Measurements from ENCODE around the gene ZWINT.

ZWINT gene

DNA sequence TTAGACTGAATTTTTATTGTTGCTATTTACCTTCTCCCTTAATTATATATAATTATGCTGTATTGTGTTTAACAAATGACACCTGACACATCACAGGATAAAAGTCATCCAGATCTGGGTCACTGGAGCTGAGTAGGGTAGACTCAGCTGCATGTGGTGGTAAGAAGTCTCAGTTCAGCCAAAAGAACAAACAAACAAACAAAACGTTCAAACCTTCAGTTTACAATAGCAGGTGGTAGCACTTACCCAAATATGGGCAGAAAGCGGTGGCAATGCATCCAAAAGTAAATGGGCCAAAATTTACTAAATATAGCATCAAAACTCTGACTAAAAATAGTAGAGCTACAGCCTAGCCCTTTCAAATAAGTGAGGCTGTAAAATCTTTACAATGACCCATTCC, 42.2 kb downstream of the ZWINT start:
- Histone ChIP-seq H3K27me3 (ENCODE audit: control insufficient read depth, insufficient read depth, low read length) (no peaks in the 10 kb centered on the region), H3K4me2 (ENCODE audit: low read length) (no peak overlapping the region), H3K36me3 (ENCODE audit: control insufficient read depth, insufficient read depth, low read length) (no peaks in the 10 kb centered on the region), H3K79me2 (no peaks in the 10 kb centered on the region), H3K9ac (no peak overlapping the region), H3K4me3 (ENCODE audit: low read depth, low read length) (no peak overlapping the region), H2AFZ (no peak overlapping the region), H3K9me3 (ENCODE audit: control insufficient read depth, low read length) (no peaks in the 10 kb centered on the region), H3K27ac (no peak overlapping the region), H3K4me1 (no peaks in the 10 kb centered on the region)
- TF ChIP-seq, protein P1, sequence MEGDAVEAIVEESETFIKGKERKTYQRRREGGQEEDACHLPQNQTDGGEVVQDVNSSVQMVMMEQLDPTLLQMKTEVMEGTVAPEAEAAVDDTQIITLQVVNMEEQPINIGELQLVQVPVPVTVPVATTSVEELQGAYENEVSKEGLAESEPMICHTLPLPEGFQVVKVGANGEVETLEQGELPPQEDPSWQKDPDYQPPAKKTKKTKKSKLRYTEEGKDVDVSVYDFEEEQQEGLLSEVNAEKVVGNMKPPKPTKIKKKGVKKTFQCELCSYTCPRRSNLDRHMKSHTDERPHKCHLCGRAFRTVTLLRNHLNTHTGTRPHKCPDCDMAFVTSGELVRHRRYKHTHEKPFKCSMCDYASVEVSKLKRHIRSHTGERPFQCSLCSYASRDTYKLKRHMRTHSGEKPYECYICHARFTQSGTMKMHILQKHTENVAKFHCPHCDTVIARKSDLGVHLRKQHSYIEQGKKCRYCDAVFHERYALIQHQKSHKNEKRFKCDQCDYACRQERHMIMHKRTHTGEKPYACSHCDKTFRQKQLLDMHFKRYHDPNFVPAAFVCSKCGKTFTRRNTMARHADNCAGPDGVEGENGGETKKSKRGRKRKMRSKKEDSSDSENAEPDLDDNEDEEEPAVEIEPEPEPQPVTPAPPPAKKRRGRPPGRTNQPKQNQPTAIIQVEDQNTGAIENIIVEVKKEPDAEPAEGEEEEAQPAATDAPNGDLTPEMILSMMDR (IDR thresholded peaks at IDR 0.05), result no peak

DNA sequence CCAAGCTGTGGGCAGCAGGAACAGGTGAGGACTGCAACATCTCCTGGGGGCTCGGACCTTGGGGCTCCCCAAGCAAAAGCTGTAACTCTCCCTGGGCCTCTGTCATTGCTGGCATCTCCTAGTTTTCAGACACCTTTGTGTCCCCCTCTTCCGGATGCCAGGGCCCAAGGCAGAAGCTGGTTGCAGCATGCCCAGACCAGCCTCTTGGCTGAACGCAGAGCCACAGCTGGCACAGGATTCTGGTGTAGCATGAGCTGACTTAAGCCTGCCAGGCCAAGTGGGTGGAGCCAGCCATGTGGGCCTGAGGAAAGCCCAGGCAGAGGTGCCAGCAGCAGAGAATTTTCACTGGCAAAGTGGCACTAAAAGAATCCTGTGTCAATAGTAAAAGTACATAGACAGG, 43.5 kb downstream of the ZWINT start:
- Histone ChIP-seq H3K36me3 (ENCODE audit: control insufficient read depth, insufficient read depth, low read length) (no peaks in the 10 kb centered on the region), H3K9me3 (ENCODE audit: control insufficient read depth, low read length) (no peaks in the 10 kb centered on the region), H3K4me3 (ENCODE audit: low read depth, low read length) (no peak overlapping the region), H3K79me2 (no peaks in the 10 kb centered on the region), H2AFZ (no peak overlapping the region), H3K27me3 (ENCODE audit: control insufficient read depth, insufficient read depth, low read length) (no peaks in the 10 kb centered on the region), H3K27ac (no peak overlapping the region), H3K4me1 (no peaks in the 10 kb centered on the region), H3K9ac (no peak overlapping the region), H3K4me2 (ENCODE audit: low read length) (no peak overlapping the region)
- TF ChIP-seq, protein P1 (IDR thresholded peaks at IDR 0.05), result no peak

DNA sequence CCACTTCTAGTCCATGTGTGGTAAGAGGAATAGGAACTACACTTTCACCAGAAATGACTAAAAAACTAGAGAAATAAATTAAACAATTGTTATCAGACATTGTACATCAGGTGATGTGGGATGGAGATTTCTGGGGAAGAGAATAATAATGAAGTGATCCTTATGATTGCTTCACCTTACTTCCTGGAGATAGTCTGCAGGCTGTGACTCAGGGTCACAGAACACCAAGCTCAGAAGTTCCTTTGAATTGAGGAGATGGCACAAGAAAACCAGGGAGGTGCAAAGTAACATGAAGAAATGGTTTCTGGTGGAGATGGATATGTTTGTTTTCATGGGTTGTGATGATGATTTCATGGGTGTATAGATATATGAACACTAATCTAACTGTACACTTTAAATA, 44.5 kb downstream of the ZWINT start:
- Histone ChIP-seq H3K27ac (no peak overlapping the region), H3K4me1 (no peaks in the 10 kb centered on the region), H3K4me3 (ENCODE audit: low read depth, low read length) (no peak overlapping the region), H3K79me2 (no peaks in the 10 kb centered on the region), H3K27me3 (ENCODE audit: control insufficient read depth, insufficient read depth, low read length) (no peaks in the 10 kb centered on the region), H2AFZ (no peak overlapping the region), H3K9ac (no peak overlapping the region), H3K4me2 (ENCODE audit: low read length) (no peak overlapping the region), H3K9me3 (ENCODE audit: control insufficient read depth, low read length) (no peaks in the 10 kb centered on the region), H3K36me3 (ENCODE audit: control insufficient read depth, insufficient read depth, low read length) (no peaks in the 10 kb centered on the region)
- TF ChIP-seq, protein P1 (IDR thresholded peaks at IDR 0.05), result no peak

Data from parathyroid adenoma (tissue), 2 donors.